Gastroesophageal sphincter (tissue), 4 donors: ENCODE data around the gene CHD5. TPM values are rescaled to one million over a fixed set of nuclear protein-coding genes. Genes with fewer than 3 reads are reported as not detected.

Experiments used
- ATAC-seq: fragments of 150-250 bp; one replicate; pipeline ENCODE4 v1.9.1; 2016; ENCODE audit warnings: mild to moderate bottlenecking, moderate library complexity
- H3K27ac ChIP-seq, 4 donors: fragments of 200-600 bp; sonication (generic) in 3 of 4; 1 replicate in 3 of 4; 2 replicates in 1 of 4; pipeline ENCODE4 v1.5.1; 2016 to 2019
- H3K27me3 ChIP-seq: fragments of 200-600 bp; sonication (generic); one replicate; pipeline ENCODE4 v1.5.1; 2019
- H3K36me3 ChIP-seq, 2 donors: fragments of 200-600 bp; sonication (generic); one replicate each; pipeline ENCODE4 v1.5.1; 2019; ENCODE audit warnings: control low read depth in 1 of 2
- H3K4me1 ChIP-seq, 3 donors: fragments of 200-600 bp; sonication (generic); 1 replicate in 2 of 3; 2 replicates in 1 of 3; pipeline ENCODE4 v1.5.1; 2016 to 2019; ENCODE audit warnings: control low read depth in 2 of 3
- H3K4me3 ChIP-seq, 2 donors: fragments of 200-600 bp; sonication (generic); one replicate each; pipeline ENCODE4 v1.5.1; 2019; ENCODE audit warnings: mild to moderate bottlenecking in 1 of 2, moderate library complexity in 1 of 2
- H3K9me3 ChIP-seq, 3 donors: fragments of 200-600 bp; sonication (generic); one replicate each; pipeline ENCODE4 v1.5.1; 2017 to 2019; ENCODE audit warnings: control low read depth in 2 of 3
- EP300 ChIP-seq: sonication (generic); formaldehyde crosslinking; IDR thresholded peaks from one replicate; pipeline ENCODE4 v1.6.1; 2017; ENCODE audit warnings: antibody characterized with exemption, mild to moderate bottlenecking
- POLR2A ChIP-seq, 2 donors: fragments of 450-650 bp; IDR thresholded peaks; one replicate each; pipeline ENCODE4 v1.6.1; 2017; ENCODE audit warnings: antibody characterized with exemption in 2 of 2, mild to moderate bottlenecking in 2 of 2, moderate library complexity in 1 of 2
- POLR2AphosphoS5 ChIP-seq: sonication (generic); formaldehyde crosslinking; IDR thresholded peaks from one replicate; pipeline ENCODE4 v1.6.1; 2017; ENCODE audit warnings: antibody characterized with exemption
- WGBS, 2 donors: methylation state at CpG; one replicate each; pipeline ENCODE4 v1.1.5; 2018; ENCODE audit warnings: low coverage in 1 of 2; 5-methylcytosine and 5-hydroxymethylcytosine counted together
- total RNA-seq, 4 donors: library from RNA; depleted of rRNA; stranded (reverse); fragments of >200 nt; gene quantifications; one replicate each; pipeline ENCODE4 v1.1.0, GENCODE V29; 2016
- TF ChIP-seq, protein P1 (sequence below), 4 experiments: fragments of 200-600 bp in 2 of 4; fragments of 450-650 bp in 2 of 4; sonication (generic) in 1 of 4; IDR thresholded peaks; one replicate each; pipeline ENCODE4 v1.5.1; 2017 to 2019; ENCODE audit warnings: antibody characterized with exemption in 4 of 4, mild to moderate bottlenecking in 2 of 4, moderate library complexity in 2 of 4

CHD5 gene
- total RNA-seq, 4 donors from 2014 or later, result 4.4 to 34.9 (median 9.2) TPM

- no CpG with 5 or more reads among the region's 24 CpGs for WGBS, 2 donors
- Histone ChIP-seq H3K4me3 (no peak overlapping the region), H3K36me3 (peaks cover 0 to 6% of the 10 kb centered on the region in 2 donors), H3K9me3 (no peaks in the 10 kb centered on the region), H3K4me1 (no peaks in the 10 kb centered on the region), H3K27ac (no peak overlapping the region), H3K27me3 (peaks cover 19% of the 10 kb centered on the region)
- TF ChIP-seq POLR2A (IDR thresholded peaks at IDR 0.05), result no peak
- no peak for TF ChIP-seq EP300
- TF ChIP-seq, protein P1, sequence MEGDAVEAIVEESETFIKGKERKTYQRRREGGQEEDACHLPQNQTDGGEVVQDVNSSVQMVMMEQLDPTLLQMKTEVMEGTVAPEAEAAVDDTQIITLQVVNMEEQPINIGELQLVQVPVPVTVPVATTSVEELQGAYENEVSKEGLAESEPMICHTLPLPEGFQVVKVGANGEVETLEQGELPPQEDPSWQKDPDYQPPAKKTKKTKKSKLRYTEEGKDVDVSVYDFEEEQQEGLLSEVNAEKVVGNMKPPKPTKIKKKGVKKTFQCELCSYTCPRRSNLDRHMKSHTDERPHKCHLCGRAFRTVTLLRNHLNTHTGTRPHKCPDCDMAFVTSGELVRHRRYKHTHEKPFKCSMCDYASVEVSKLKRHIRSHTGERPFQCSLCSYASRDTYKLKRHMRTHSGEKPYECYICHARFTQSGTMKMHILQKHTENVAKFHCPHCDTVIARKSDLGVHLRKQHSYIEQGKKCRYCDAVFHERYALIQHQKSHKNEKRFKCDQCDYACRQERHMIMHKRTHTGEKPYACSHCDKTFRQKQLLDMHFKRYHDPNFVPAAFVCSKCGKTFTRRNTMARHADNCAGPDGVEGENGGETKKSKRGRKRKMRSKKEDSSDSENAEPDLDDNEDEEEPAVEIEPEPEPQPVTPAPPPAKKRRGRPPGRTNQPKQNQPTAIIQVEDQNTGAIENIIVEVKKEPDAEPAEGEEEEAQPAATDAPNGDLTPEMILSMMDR (IDR thresholded peaks at IDR 0.05), result no peak
- TF ChIP-seq POLR2AphosphoS5, result no peak
- no peak for ATAC-seq
Observed at GRCh38 chr1:6109688-6110087, 70.4 kb downstream of the CHD5 start.

GRCh38 chr1:6108937-6109614 is 71.0 kb downstream of the CHD5 start:
- H3K27ac ChIP-seq, result no peak overlapping the region
- no peak for ATAC-seq
- peaks cover 0 to 9% of the 10 kb centered on the region in 2 donors for H3K36me3 ChIP-seq
- no peaks in the 10 kb centered on the region for H3K4me1 ChIP-seq
- WGBS, 2 donors, result 21 to 63% methylated on average over 2 of the region's 15 CpGs
- no peak overlapping the region for H3K4me3 ChIP-seq
- TF ChIP-seq, protein P1 (IDR thresholded peaks at IDR 0.05), result peak in 2 of 4 experiments; percentile 13 to 40
- TF ChIP-seq POLR2A (IDR thresholded peaks at IDR 0.05), result no peak
- H3K27me3 ChIP-seq, result peaks cover 25% of the 10 kb centered on the region
- H3K9me3 ChIP-seq, result no peaks in the 10 kb centered on the region

DNA sequence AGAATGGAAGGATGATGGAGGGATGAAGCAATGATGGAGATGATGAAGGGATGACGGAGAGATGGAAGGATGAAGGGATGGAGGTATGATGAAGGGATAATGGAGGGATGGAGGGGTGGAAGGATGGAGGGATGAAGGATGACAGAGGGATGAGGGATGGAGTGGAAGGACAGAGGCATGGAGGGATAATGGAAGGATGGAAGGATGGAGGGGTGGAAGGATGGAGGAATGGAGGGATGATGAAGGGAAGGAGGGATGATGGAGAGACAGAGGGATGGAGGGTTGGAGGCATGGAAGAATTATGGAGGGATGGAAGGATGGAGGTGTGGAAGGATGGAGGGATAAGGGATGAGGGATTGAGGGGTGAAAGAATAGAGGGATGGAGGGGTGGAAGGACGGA is 71.6 kb downstream of the CHD5 start:
- Histone ChIP-seq H3K27ac (no peak overlapping the region), H3K4me1 (no peaks in the 10 kb centered on the region), H3K9me3 (no peaks in the 10 kb centered on the region), H3K4me3 (no peak overlapping the region), H3K36me3 (peaks cover 0 to 9% of the 10 kb centered on the region in 2 donors), H3K27me3 (peaks cover 31% of the 10 kb centered on the region)
- ATAC-seq, result no peak
- WGBS, 2 donors, result 57 to 73% methylated on average over 2 of the region's 2 CpGs
- TF ChIP-seq EP300 (no peak), POLR2A (IDR thresholded peaks at IDR 0.05) (no peak), POLR2AphosphoS5 (no peak)
- TF ChIP-seq, protein P1 (IDR thresholded peaks at IDR 0.05), result no peak

- Histone ChIP-seq H3K4me3 (no peak overlapping the region), H3K27ac (no peak overlapping the region), H3K36me3 (peaks cover 0 to 9% of the 10 kb centered on the region in 2 donors), H3K9me3 (no peaks in the 10 kb centered on the region), H3K27me3 (peaks cover 39% of the 10 kb centered on the region), H3K4me1 (no peaks in the 10 kb centered on the region)
- no peak for TF ChIP-seq POLR2AphosphoS5
- TF ChIP-seq EP300, result no peak
- TF ChIP-seq POLR2A (IDR thresholded peaks at IDR 0.05), result no peak
- TF ChIP-seq, protein P1 (IDR thresholded peaks at IDR 0.05), result no peak
- no peak for ATAC-seq
- 78 to 87% methylated on average over 5 to 8 of the region's 8 CpGs for WGBS, 2 donors
Observed at GRCh38 chr1:6107409-6108356, 72.4 kb downstream of the CHD5 start.
